Measurements from ENCODE around the gene COG6. TPM values are rescaled to one million over a fixed set of nuclear protein-coding genes. Genes with fewer than 3 reads are reported as not detected.

The COG6 gene
- total RNA-seq, 1 donor from 2014 or later: 13.8 TPM

DNA sequence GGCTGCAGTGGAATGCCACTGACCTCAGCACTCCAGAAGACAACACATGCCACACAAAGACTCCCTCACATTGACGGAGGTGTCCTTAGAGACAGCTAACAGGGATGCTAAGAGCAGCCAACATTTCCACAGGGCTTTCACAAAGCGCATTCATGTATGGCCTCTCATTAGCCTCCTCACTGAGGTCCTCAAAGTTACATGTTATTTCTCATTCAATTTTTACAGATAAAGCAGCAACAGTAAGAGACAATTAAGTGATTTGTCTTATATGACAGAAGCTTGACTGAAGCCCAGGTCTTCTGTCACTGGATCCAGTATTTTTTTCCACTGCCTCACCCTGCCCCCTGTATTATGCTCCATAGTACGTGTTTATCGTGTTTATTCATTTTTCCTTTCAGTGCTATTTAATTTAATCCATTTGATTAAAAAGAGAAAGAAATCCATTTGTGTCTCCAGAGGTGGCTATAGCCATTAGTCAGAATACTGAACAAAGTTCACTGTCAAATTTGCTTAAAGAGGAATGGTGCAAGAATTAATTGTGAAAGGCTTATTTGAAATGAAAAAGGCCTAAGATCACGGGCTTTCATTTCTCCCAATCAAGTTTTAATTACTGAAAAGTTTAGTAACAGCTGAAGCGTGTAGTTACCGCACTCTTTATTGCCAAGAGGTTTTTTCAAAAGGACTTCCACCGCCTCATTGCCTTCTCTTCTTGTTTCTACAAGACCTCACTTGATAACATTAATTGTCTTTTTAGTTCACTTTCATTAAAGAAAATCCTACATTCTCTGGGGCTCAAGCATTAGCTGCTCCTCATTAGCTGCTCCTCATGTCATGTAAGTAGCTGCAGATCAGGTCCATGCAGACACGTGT, 115.0 kb downstream of the COG6 start:
- H3K36me3 ChIP-seq (ENCODE audit: control insufficient read depth, insufficient read depth, low read length): no peaks in the 10 kb centered on the region
- no peak for DNase-seq (ENCODE audit: low read depth)
- no peaks in the 10 kb centered on the region for H3K27me3 ChIP-seq (ENCODE audit: control insufficient read depth, insufficient read depth, low read length)
- TF ChIP-seq, protein P1, sequence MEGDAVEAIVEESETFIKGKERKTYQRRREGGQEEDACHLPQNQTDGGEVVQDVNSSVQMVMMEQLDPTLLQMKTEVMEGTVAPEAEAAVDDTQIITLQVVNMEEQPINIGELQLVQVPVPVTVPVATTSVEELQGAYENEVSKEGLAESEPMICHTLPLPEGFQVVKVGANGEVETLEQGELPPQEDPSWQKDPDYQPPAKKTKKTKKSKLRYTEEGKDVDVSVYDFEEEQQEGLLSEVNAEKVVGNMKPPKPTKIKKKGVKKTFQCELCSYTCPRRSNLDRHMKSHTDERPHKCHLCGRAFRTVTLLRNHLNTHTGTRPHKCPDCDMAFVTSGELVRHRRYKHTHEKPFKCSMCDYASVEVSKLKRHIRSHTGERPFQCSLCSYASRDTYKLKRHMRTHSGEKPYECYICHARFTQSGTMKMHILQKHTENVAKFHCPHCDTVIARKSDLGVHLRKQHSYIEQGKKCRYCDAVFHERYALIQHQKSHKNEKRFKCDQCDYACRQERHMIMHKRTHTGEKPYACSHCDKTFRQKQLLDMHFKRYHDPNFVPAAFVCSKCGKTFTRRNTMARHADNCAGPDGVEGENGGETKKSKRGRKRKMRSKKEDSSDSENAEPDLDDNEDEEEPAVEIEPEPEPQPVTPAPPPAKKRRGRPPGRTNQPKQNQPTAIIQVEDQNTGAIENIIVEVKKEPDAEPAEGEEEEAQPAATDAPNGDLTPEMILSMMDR (IDR thresholded peaks at IDR 0.05; ENCODE audit: insufficient read depth, low read length, poor library complexity, severe bottlenecking): no peak
- no peak overlapping the region for H3K4me3 ChIP-seq (ENCODE audit: low read depth, low read length)

DNA sequence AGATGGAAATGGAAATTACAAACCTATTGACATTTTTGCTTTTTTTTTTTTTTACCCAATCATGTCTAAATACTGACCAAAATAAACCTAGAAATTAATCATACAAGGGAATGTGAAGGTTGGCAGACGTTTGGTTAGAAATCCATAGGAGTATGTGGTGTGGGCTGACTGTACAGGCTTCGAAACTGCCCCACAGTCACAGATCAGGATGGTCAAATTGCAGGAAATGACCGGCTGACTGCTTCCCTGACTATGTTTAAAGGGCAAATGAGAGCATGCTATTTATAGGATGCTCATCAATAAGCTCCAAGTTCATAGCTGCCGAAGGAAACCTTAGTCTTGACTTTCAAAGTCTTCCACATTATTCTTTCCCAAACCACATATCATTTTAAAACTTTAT, 118.4 kb downstream of the COG6 start:
- TF ChIP-seq, protein P1 (IDR thresholded peaks at IDR 0.05; ENCODE audit: insufficient read depth, low read length, poor library complexity, severe bottlenecking): no peak
- no peaks in the 10 kb centered on the region for H3K27me3 ChIP-seq (ENCODE audit: control insufficient read depth, insufficient read depth, low read length)
- no peak overlapping the region for H3K4me3 ChIP-seq (ENCODE audit: low read depth, low read length)
- no peaks in the 10 kb centered on the region for H3K36me3 ChIP-seq (ENCODE audit: control insufficient read depth, insufficient read depth, low read length)
- no peak for DNase-seq (ENCODE audit: low read depth)

DNA sequence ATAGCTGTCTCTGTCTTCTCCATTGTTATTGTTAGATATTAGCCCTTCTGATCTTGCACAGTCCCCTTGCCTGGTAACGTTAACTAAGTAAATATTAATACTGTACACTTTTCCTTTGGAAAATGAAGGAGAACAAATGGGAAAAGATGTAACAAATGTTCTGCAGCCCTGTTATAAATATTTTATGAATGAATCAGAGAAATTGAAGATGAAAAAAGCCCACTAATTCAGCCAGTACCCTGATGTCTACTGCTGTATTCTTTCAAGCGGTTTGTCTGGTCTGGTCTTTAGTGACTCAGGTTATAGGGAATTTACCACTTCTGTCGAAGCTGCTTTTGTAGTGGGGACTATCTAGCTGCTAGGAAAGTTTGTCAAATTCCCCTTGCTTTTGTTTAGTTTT, 121.0 kb downstream of the COG6 start:
- Histone ChIP-seq H3K4me3 (ENCODE audit: low read depth, low read length) (no peak overlapping the region), H3K36me3 (ENCODE audit: control insufficient read depth, insufficient read depth, low read length) (no peaks in the 10 kb centered on the region), H3K27me3 (ENCODE audit: control insufficient read depth, insufficient read depth, low read length) (no peaks in the 10 kb centered on the region)
- TF ChIP-seq, protein P1 (IDR thresholded peaks at IDR 0.05; ENCODE audit: insufficient read depth, low read length, poor library complexity, severe bottlenecking): no peak
- peak; percentile 39 for DNase-seq (ENCODE audit: low read depth)

DNA sequence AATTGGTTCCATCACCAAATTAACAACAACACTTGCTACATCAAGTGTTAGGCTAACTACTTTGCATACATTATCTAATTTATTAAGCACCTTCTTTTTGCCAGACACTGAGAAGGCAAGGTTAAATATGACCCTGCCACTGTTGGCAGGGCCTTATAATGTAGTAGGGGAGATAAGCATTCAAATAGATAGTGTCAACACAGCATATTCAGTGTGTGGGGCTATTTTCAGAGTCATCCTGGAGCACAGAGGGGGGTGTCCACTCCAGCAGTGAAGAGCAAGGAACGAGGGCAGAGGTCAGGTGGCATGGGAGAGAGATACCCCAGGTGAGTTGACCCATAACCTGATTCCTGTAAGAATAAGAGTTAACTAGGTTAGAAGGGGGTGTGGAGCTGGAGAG, 121.6 kb downstream of the COG6 start:
- TF ChIP-seq, protein P1 (IDR thresholded peaks at IDR 0.05; ENCODE audit: insufficient read depth, low read length, poor library complexity, severe bottlenecking): no peak
- no peaks in the 10 kb centered on the region for H3K27me3 ChIP-seq (ENCODE audit: control insufficient read depth, insufficient read depth, low read length)
- no peak overlapping the region for H3K4me3 ChIP-seq (ENCODE audit: low read depth, low read length)
- DNase-seq (ENCODE audit: low read depth): no peak
- no peaks in the 10 kb centered on the region for H3K36me3 ChIP-seq (ENCODE audit: control insufficient read depth, insufficient read depth, low read length)

DNA sequence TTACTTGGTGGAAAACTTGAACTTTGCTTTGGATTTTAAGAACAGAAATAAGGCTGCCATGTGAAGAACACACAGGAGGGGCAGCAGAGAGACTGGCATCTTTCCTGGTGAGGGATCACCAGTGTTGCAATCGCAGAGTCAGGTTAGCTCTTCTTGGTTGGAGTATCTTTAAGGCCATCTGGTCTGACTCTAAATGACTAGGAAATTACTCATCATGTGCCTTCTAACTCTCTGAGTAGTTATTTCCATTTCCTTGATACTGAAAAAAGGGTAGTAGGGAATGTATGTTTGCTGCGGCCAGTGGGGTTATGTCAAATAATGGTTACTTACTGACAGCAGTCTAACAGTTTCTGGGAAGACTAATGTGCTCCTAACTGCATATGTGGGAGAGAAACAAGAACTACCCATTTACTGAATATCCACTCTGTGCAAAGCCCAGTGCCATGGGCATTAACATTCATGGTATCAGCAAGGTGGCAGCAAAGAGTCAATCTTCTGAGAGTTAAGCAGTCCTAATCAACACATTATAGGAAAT, 122.1 kb downstream of the COG6 start:
- peak; percentile 42 for DNase-seq (ENCODE audit: low read depth)
- Histone ChIP-seq H3K4me3 (ENCODE audit: low read depth, low read length) (no peak overlapping the region), H3K36me3 (ENCODE audit: control insufficient read depth, insufficient read depth, low read length) (no peaks in the 10 kb centered on the region), H3K27me3 (ENCODE audit: control insufficient read depth, insufficient read depth, low read length) (no peaks in the 10 kb centered on the region)
- TF ChIP-seq, protein P1 (IDR thresholded peaks at IDR 0.05; ENCODE audit: insufficient read depth, low read length, poor library complexity, severe bottlenecking): peak; percentile 26

Measured in kidney epithelial cell (primary cell).